Kidney (tissue), 14 donors: Measurements from ENCODE around the gene NKAIN2. TPM values are rescaled to one million over a fixed set of nuclear protein-coding genes. Genes with fewer than 3 reads are reported as not detected.

ENCODE experiments used
- DNase-seq, 5 donors: peaks; one replicate each; pipeline ENCODE4 v3.0.0-alpha.2; 2013 to 2020
- FAIRE-seq: peaks from 2 replicates; lab custom pipeline; 2012; peaks lifted over from hg19 to GRCh38; lab: Jason Lieb, UNC
- H3K27ac ChIP-seq, 2 donors: one replicate each; pipeline ENCODE4 v1.7.0; 2013; ENCODE audit warnings: low read depth in 2 of 2, low read length in 2 of 2, inconsistent platforms in 1 of 2
- H3K27me3 ChIP-seq: one replicate; pipeline ENCODE4 v1.7.1; 2013; ENCODE audit warnings: low read length, inconsistent platforms; ENCODE audit not compliant: control insufficient read depth, insufficient read depth
- H3K36me3 ChIP-seq, 3 donors: one replicate each; pipeline versions ENCODE4 v1.7.0 to v1.7.1; 2013; ENCODE audit warnings: low read length in 3 of 3, control low read depth in 1 of 3, inconsistent platforms in 1 of 3; ENCODE audit not compliant: insufficient read depth in 3 of 3, control insufficient read depth in 2 of 3
- H3K4me1 ChIP-seq, 3 donors: one replicate each; pipeline versions ENCODE4 v1.7.0 to v1.7.1; 2013; ENCODE audit warnings: low read length in 3 of 3, inconsistent platforms in 1 of 3, low read depth in 1 of 3; ENCODE audit not compliant: control insufficient read depth in 2 of 3, insufficient read depth in 2 of 3
- H3K4me3 ChIP-seq, 3 donors: one replicate each; pipeline versions ENCODE4 v1.7.0 to v1.8.1; 2013; ENCODE audit warnings: low read length in 3 of 3, control low read depth in 1 of 3, inconsistent platforms in 1 of 3
- H3K9ac ChIP-seq, 3 donors: one replicate each; pipeline versions ENCODE4 v1.7.0 to v1.7.1; 2013; ENCODE audit warnings: low read length in 3 of 3, control low read depth in 1 of 3, inconsistent platforms in 1 of 3
- H3K9me3 ChIP-seq, 3 donors: one replicate each; pipeline versions ENCODE4 v1.7.0 to v1.7.1; 2013; ENCODE audit warnings: low read length in 3 of 3, control low read depth in 1 of 3, inconsistent platforms in 1 of 3; ENCODE audit not compliant: control insufficient read depth in 2 of 3, insufficient read depth in 1 of 3
- intact Hi-C: fragments of 100-400 bp; cut with DNase I; formaldehyde crosslinking; loops from one replicate; pipeline ENCODE4 v1.11.1; 2022
- polyA plus RNA-seq: library from polyadenylated mRNA; stranded (reverse); fragments of 350-450 nt; fragmentation: Illumina TruSeq; extraction: RNeasy Lipid Tissue Mini Kit (QIAGEN cat#74804); gene quantifications from one replicate; pipeline ENCODE4 v1.2.3, GENCODE V29; 2014; ENCODE audit warnings: low read depth, low replicate concordance; ENCODE audit not compliant: insufficient read depth
- total RNA-seq: library from RNA; stranded (reverse); fragmentation: NEBNext Ultra II Directional; extraction: Animal tissue kit (Norgen Biotek cat#: 25700); gene quantifications from one replicate; pipeline ENCODE4 v1.2.1, GENCODE V29; 2021
- TF ChIP-seq, protein P1 (sequence below): IDR thresholded peaks from 3 replicates; pipeline ENCODE4 v1.5.1; 2012; ENCODE audit warnings: mild to moderate bottlenecking, moderate library complexity, borderline replicate concordance; ENCODE audit not compliant: insufficient read depth; ENCODE audit errors: extremely low read depth
- donor health status: control.
- donor health status: control.
- donor health status: control.
- donor health status: control.
- donor health status: control.
- donor health status: DM: yes; HTN: yes; CAD: no.
- donor health status: Normal renal cell carcinoma (clear cell type).

The NKAIN2 gene
- total and polyA plus RNA-seq, 2 donors from 2014 or later = 0.39 to 1.8 TPM

DNA sequence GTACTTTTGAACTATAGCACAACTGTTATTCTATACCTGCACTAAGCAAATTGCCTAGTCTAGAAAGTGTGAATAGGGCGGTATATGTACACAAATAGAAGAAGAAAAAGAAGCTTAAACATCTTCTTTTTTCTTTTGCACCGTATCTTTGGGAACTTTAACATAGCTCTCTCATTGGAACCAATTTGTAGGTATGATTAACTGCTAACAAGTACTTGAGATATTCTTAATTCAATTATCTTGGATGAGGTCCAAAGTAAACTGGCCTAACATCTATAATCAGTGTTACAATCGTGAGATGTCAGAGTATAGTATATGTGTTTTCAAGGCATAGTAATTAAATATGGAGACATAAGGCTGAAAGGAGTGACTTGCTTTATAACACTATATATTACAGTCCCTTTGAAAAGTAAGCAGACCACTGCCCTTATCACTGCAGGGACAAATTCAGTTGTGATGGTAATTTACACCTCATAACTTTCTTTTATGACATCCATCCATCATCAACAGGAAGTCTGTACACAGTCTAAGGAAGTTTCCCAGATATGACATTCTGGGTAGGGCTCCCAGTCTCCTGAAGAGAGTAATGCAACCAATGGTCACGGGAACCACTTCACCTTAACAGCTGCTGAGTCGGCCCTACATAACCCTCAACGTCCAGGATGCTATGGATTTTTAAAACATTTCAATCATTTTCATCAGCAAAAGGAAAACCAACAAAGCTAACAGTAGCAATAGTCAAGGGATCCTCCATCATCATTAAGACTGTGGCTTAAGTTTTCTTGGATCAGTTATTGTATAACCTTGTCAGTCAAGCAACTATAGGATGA lies 37.6 kb downstream of the NKAIN2 start:
- no peak overlapping the region for H3K4me3 ChIP-seq
- no peak for FAIRE-seq
- H3K9ac ChIP-seq = no peak overlapping the region
- H3K4me1 ChIP-seq = no peaks in the 10 kb centered on the region
- intact Hi-C loops = no loop called here
- DNase-seq = peak in 3 of 5 donors; percentile 11 to 50 (median 43)
- no peaks in the 10 kb centered on the region for H3K9me3 ChIP-seq
- no peak overlapping the region for H3K27ac ChIP-seq
- TF ChIP-seq, protein P1, sequence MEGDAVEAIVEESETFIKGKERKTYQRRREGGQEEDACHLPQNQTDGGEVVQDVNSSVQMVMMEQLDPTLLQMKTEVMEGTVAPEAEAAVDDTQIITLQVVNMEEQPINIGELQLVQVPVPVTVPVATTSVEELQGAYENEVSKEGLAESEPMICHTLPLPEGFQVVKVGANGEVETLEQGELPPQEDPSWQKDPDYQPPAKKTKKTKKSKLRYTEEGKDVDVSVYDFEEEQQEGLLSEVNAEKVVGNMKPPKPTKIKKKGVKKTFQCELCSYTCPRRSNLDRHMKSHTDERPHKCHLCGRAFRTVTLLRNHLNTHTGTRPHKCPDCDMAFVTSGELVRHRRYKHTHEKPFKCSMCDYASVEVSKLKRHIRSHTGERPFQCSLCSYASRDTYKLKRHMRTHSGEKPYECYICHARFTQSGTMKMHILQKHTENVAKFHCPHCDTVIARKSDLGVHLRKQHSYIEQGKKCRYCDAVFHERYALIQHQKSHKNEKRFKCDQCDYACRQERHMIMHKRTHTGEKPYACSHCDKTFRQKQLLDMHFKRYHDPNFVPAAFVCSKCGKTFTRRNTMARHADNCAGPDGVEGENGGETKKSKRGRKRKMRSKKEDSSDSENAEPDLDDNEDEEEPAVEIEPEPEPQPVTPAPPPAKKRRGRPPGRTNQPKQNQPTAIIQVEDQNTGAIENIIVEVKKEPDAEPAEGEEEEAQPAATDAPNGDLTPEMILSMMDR = no peak
- H3K27me3 ChIP-seq = no peaks in the 10 kb centered on the region
- H3K36me3 ChIP-seq = no peaks in the 10 kb centered on the region

DNA sequence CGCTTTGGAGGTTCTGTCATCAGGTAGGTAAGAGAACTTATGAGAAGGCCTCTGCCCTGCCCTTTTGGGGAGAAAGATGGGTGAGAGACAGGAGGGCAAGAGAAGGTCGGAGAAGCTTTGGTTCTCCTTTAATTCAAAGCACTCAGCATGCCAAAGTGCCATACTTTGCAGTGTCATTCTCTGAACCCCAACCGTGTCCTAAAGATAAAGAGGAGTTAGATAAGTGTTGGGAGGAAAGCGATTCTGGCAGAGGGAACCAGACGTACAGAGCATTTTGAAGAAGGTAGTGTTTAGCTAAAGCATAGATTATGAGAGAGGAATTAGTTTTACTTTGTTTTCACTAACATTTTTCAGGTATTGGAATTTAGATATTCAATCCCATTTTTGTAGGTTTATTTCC lies 40.3 kb downstream of the NKAIN2 start:
- Histone ChIP-seq H3K27ac (no peak overlapping the region), H3K27me3 (no peaks in the 10 kb centered on the region), H3K9me3 (no peaks in the 10 kb centered on the region), H3K4me1 (no peaks in the 10 kb centered on the region), H3K9ac (no peak overlapping the region), H3K36me3 (no peaks in the 10 kb centered on the region), H3K4me3 (no peak overlapping the region)
- DNase-seq = no peak
- intact Hi-C loops = no loop called here
- TF ChIP-seq, protein P1 = no peak
- FAIRE-seq = no peak

DNA sequence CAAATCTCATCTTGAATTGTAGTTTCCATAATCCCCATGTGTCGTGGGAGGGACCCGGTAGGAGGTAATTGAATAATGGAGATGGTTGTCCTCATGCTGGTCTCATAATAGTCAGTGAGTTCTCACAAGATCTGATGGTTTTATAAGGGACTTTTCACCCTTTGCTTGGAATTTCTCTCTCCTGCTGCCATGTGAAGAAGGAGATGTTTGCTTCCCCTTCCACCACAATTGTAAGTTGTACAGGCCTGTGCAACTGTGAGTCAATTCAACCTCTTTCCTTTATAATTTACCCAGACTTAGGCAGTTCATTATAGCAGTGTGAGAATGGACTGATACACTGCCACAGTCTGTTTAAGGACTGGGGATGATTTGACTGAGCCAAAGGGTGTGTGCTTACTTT lies 44.7 kb downstream of the NKAIN2 start:
- no peaks in the 10 kb centered on the region for H3K9me3 ChIP-seq
- TF ChIP-seq, protein P1 = no peak
- DNase-seq (no peak), FAIRE-seq (no peak)
- no peaks in the 10 kb centered on the region for H3K4me1 ChIP-seq
- no peak overlapping the region for H3K9ac ChIP-seq
- no peaks in the 10 kb centered on the region for H3K27me3 ChIP-seq
- H3K4me3 ChIP-seq = no peak overlapping the region
- H3K36me3 ChIP-seq = no peaks in the 10 kb centered on the region
- intact Hi-C loops = no loop called here
- no peak overlapping the region for H3K27ac ChIP-seq
